Central memory CD4-positive, alpha-beta T cell (primary cell): ENCODE results near the gene SYNE3.

Experiments
- DNase-seq: peaks from one replicate; pipeline ENCODE4 v3.0.0; 2022
- total RNA-seq, 3 experiments: gene quantifications; one replicate each; lab custom pipeline; 2026; lab: John Stamatoyannopoulos, UW

The SYNE3 gene, protein sequence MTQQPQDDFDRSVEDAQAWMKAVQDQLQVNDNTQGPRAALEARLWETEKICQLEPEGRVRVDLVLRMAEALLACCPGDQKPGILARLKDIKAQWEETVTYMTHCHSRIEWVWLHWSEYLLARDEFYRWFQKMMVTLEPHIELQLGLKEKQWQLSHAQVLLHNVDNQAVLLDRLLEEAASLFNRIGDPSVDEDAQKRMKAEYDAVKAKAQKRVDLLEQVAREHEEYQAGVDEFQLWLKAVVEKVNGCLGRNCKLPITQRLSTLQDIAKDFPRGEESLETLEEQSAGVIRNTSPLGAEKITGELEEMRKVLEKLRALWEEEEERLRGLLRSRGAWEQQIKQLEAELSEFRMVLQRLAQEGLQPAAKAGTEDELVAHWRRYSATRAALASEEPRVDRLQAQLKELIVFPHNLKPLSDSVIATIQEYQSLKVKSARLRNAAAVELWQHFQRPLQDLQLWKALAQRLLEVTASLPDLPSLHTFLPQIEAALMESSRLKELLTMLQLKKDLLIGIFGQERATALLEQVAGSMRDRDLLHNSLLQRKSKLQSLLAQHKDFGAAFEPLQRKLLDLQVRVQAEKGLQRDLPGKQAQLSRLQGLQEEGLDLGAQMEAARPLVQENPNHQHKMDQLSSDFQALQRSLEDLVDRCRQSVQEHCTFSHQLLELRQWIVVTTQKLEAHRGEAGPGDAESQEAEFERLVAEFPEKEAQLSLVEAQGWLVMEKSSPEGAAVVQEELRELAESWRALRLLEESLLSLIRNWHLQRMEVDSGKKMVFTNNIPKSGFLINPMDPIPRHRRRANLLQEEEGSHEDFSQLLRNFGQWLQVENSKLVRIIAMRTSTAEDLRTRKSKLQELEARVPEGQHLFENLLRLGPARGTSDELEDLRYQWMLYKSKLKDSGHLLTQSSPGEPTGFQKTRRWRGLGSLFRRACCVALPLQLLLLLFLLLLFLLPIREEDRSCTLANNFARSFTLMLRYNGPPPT
- total RNA-seq: 27.6 to 384 (median 198) reads per million in 3 experiments

DNA sequence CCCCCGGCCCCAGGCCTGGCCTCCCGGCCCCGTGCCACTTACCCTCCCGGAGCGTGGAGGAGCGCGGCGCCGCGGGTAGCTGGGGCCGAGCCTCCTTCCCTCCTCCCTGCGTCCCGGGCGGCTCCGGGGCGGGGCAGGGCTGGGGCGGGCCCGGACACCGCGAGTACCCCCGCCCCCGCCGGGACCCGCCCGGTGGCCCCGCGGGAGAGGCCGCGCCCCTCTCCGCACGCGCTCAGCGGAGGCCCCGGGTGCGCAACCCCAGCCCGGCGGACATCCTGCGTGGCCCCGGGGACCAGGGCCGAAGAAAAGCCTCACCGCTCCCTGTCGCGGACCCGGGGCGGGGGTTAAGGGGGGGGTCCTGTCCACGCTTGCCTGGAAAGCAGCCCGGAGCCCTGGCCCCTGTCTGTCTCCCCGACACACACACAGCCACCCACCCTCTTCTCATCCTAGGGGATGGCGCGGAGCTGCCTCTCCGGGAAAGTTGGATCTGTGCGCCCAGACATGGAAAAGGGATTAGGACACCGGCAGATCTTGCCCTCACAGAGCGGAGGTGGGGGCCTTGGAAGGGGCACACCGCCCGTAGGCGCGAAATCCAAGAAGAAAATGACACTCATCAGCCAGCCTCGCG lies at the start of gene SYNE3:
Gene SYNE3, minus strand, starts transcription at position 97 of the 628 bp plus-strand sequence. CDS start 40,829 bp downstream, outside the sequence.
- peak; percentile 52 for DNase-seq

DNA sequence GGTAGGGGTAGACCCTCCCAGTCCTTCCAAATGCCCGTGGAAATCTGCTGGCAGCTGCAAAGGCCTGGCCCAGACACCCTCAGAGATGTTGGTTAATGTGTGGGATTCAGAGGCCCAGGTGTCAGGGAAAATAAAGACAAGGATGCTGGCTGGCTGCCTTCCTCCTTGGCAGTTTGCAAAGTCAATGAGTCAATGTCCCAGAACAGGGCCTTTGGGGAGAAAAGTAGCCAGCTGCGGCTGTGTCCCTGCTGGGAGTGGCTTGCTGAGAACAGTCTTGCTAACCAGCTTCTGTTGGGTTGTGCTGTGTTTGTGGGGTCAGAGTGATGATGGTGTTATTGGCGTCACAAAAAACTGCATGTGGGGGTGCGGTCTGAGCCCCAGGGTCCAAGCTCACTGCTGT lies 47.6 kb upstream of the SYNE3 start:
- DNase-seq: no peak

DNA sequence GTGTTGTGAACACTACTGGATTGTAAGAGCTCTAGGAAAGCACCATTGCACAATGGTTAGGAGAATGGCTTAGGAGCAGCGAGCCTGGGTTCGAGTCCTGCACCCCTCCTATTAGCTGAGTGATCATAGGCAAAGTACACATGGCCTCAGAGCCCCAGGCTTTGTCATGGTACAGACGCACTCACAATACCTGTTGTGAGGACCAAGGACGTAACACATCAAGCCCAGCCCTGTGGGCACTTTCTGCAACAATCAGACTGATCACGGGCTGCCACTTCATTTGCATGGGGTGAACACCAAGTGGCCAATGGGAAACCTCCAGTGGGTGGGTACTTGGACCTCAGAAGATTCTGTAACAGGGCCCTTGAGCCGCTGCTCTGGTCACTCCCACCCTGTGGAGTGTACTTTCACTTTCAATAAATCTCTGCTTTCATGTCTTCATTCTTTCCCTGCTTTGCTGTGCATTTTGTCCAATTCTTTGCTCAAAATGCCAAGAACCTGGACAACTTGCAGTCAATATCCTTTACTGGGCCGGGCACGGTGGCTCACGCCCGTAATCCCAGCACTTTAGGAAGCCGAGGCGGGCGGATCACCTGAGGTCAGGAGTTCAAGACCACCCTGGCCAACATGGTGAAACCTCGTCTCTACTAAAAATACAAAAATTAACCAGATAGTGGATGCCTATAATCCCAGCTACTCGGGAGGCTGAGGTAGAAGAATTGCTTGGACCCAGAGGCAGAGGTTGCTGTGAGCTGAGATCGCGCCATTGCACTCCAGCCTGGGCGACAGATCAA lies 46.6 kb upstream of the SYNE3 start:
- DNase-seq: no peak

DNA sequence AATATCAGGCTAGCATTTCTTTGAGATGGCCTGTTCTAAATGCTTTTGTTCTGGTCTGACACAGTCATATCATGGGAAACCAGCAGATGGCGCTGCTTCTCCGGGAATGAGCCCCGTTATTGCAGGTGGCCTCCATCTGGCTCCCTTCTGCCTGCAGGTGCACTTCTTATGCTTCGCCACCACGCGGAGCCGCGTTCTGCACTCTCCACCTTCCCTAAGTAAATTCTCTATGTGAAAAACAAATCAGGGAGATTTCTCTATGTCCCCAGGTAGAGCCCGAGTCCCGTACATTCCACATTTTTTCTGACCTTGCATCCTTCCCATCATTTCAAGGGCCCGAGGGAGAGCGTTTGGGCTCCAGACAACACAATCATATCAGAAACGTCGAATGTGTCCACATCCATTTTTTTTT lies 44.6 kb upstream of the SYNE3 start:
- DNase-seq: peak; percentile 68

DNA sequence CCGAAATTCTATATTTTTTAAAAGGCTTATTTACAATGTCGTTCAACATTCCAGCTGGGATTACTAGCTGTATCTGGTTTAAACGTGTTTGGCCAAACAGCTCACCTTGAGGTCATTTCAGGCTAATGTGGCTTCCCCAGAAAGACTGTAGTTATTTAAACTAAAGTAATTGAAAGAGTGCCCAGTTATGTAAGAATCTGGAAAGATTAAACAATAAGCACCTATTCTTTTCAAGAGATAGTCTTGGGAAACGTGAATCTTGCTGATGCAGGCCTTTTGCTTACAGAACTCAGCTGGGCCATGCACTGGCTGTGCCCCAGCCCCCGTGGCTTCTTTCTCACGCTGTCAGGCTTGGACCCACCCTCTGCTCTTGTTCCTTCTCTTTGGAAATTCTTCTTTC lies 42.8 kb upstream of the SYNE3 start:
- DNase-seq: no peak

DNA sequence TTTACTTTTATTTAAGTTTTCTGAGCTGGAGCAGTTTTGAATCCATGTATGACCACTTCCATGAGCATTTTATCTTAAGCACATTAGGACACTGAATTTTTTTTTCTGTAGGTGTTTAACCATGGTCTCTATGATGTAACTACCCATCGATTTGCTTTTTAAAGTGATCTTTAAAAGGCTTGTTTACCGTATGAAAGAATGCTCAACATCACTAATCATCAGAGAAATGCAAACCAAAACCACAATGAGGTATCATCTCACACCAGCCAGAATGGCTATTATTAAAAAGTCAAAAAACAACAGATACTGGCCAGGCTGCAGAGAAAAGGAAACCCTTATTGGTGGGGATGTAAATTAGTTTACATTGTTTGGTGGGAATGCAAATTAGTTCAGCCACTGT lies 41.4 kb upstream of the SYNE3 start:
- DNase-seq: no peak

DNA sequence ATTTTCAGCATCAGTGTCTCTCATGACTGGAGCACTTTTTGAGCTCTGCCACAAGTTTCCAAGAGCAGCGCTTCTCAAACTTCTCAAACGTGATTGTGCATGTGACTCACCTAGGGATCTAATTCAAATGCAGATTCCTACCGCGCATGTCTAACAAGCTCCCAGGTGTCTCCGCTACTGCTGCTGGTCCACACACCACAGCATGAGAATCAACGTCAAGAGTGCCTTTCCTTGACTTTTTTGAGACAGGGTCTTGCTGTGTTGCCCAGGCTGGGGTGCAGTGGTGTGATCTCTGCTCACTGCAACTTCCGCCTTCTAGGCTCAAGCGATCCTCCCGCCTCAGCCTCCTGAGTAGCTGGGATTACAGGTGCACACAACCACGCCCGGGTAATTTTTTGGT lies 40.8 kb upstream of the SYNE3 start:
- DNase-seq: no peak

DNA sequence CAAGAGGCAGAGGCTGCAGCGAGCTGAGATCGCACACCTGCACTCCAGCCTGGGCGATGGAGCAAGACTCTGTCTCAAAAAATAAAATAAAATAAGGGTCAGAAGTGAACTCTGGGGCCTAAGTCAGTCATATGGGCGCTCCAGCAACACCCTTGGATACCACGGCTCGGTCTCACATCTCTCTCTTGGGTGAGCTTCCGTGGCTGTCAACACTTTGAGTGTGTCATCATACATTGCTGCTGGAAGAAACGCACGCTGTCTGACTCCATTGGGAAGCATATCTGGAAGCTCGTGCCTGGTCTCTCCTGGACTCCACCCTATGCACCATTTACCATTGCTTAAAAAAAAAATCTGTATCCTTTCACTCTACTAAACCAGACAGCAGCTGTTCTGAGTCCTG lies 38.6 kb upstream of the SYNE3 start:
- DNase-seq: no peak

DNA sequence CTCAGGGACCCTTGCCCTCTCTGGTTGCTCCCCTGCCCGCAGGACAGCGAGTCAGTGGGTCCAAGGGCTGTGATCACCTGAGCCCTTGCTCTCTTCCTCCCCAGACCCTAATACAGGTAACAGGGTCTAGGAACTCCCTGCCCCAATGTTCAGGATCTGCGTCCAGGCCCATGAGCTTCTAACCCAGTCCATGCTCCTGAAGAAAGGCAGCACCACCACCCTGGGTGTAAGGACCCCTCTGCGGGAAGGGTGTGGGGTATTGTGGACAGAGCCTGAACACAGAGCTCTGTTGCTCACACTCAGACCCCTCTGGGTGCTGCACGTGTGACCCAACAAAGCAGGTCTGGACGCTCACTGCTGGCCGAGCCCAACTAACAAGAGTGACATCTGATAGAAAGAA lies 36.7 kb upstream of the SYNE3 start:
- DNase-seq: no peak

DNA sequence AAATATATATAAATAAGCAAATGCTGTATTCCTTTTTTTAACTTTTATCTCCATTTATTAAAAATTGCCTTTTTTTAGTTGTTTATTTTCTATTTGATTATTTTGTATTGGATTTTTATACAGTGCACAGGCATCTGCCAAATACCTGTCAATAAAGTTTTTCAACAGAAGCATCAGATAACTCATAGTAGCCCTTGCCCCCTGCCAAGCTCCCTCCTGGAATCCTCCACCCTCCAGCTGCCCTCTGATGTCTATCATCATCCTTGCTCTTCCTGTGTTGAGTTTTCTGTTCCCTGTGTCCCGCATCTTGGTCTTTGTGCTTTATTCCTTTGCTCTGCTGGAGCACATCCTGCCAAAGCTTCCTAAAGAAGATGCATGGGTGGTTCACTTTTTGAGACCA lies 35.0 kb upstream of the SYNE3 start:
- no peak for DNase-seq

DNA sequence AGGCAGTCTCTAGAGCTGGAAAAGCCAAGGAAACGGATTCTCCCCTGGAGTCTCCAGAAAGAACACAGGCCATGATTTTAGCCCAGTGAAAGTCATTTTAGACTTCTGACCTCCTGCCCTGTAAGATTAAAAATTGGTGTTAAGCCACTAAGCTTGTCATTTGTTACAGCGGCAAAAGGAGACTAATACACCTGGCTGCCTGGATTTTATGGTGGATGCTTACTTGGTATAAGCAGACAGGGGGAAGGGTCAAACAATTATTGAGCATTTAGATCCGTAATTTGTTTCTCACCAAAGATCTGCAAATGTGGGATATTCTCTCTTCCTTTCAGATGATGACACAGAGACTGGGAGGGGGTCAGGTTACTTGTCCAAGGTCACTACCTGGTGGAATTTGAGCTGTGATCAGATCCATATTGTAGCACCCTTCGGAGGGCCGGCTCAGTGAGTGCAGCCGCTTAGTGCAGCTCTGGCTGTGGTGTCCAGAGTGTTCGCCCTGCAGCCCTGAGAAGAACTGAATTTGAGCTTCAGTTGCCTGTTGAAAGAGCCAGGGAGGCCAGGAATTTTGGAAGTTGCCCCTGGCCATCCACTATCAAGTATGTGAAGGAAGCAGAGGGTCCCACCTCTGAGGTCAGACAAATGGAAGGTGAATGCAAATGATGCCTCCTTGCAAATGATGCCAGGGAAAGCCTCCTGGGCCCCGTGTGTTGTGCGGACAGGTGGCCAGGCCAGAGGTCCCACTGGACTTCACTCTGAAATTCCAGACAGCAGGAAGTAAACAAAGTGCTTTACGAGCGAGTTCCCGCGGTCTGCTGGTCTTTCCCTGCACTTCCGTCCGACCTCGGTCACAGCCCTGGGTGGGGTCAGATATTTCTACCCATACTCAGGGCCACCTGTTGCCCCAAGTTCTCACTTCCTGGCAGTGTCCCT lies 33.5 kb upstream of the SYNE3 start:
- no peak for DNase-seq

DNA sequence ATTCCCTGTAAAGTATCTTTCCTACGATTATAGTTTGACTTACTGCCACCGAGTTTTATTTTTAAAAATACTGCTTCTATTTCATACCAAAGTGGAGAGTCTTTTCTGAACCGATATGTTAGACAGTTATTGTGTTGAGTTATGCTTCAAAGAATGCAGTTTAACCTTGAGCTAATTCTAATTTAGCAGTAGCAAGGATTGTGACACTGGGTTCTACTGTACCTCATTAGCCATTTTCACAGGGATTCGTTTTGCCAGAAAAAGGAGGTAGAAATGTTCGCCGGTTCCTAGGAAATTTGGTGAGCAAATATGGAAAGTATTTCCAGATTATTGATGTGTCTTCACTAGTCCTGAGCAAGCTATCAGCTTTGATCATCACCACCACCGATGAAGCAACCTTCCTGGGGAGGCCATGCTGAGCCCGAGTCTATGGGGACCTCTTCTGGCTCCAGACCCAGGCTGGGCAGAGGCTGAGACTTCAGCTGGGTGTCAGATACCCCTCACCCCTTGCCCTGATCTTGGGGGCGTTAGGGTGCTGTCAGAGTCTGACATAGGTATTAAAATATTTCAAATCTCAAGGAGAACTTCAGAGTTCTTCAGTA lies 32.0 kb upstream of the SYNE3 start:
- DNase-seq: no peak

DNA sequence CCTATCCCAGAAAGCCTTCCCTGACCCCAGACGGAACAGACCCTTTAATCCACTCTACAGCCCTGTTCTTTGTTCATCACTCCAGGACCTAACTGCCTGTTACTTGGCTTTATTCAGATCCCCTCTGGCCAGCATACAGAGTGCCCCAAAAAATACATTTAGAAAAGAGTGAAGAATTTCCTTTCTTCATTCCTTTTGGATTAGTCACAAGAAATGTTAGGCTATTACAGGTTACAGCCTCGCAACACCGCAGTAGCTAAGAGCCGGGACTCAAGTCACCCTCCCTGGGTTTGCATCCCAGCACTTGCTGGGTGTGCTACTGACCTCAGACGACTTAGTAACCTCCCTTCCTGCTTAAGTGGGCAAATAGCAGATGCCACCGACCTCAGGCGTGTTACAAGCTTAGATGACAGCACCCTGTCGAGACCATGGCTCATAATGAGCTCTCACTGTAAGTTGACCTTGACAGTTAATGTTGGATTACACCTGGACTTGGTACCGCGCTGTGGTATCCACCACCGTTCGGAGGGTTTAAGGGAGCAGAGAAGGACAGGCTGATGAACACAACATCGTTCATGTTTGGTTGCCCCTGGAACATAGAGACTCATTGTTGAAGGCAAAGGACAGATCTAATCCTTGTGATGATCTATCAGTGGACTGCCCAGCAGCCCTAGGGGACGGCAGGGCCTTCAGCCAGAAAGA lies 31.3 kb upstream of the SYNE3 start:
- DNase-seq: no peak

DNA sequence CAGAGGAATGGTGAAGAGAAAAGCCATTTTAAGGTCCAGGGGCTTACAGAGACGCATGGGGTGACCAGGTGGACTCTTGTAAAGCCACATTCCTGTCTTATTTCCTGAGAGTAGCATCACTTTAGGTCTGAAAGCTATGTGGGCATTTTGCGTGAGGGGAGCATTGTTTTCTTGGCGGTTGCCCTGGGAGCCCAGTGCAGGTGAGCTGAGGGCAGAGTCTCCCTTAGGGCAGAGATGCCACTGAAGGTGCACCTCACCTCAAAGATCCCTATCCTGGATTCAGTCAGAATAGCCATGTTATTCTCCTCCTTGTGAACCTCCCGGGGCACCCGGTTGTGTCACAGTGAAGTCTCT lies 30.8 kb upstream of the SYNE3 start:
- DNase-seq: no peak

DNA sequence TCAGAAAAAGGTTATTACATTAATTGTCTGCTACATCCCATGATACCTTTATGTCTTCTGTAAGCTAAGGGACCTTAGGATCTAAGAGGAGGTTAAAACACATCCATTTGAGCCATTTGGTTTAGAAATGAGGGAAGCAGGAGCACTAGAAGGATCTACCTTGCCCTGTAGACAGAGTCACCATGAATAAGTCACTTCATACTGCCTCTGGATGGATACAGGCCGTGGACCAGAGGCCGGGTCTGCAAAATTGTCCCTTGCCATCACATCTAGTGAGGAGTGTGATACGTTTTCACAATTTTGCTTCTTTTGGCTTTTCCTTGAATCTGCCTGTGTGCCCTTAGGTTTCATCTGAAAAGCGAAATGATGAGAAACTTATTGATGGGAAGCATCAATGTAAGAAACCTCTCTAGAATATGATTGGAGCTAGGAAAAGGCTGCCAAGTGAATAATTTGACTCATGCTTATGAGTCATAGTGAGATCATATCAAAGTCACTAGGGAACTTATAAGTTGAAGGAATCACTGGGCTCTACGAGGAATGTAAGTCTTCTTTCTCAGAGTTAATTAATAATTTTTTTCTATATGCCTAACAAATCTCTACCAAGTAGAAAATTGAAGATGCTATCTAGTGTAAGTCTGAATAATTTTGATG lies 29.2 kb upstream of the SYNE3 start:
- DNase-seq: no peak

DNA sequence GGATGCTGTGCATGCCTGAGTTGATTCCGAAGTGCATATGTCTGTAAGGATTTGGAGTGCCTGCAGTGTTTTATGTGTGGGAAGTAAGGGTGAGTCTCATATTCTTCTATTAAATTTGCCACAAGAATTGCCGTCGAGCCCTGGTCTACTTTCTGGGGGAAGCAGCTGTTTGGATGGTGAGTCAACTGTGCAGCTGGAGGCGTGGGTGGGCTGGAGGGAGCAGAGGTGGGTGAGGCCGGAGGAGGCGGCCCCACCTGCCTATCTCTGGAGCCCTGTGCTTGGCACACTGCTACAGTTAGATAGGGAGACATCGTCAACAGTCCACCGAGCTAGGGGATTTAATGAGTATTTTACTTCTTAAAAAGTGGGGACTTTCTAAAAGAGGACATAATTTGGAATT lies 28.1 kb upstream of the SYNE3 start:
- DNase-seq: no peak

DNA sequence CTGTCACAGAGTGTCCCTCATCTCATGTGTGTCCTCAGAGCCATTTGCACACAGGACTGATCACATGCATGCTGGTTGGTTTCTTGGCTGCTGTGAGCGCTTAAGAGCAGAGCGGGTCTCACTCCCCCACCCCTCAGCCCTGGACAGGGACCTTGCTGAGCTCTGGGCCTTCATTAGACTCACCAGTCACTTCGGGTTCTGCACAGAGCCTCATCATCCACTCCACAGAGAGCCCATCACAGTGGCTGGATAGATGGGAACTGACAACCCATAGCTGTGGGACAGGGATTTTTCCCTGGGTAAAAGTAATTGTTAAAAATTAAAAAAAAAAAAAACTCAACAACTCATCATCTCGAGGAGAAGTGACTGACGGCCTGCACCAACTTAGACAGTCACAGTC lies 26.6 kb upstream of the SYNE3 start:
- DNase-seq: no peak

DNA sequence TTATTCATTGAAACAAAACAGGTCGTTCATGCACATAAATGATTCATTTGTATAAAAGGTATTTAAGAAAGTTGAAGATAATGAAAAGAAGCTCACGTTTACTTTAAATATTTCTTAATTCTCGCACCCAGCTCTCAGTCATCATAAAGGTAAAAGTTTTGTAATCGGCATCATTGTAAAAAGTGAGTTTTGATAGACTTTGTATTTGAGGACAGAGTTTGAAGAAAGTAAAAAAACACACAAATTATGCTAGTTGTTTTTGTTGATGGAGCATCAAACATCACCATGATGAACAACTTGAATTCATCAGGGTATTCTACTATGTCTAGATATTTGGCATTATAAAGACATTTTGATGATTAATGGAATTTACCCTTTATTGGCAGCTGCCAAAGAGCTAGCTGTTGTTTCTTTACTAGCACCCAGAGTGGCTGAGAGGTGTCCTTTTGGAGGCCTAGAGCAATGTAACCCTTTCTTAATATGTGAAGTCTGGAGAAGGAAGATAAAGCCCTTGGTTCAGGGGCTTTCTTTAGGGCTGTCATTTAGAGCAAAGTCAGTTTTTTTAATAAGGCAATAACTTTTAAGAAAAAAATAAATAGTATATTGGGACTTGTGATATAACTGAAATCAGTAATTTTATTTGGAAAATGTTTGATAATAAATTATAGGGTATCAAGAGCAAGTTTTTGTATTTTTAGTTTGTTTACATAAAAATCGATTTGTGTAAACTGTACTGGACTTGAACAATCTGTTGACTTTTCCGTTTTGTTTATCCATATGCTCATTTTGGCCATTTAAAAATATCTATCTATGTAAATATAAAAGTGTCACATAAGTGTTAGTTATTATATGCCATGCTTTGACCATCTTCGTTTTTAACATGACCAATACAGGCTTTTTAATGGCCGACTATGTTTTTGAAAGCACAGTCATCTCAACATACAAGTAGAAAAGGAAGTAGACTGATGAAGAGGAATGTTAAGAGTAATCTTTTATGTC lies 25.8 kb upstream of the SYNE3 start:
- DNase-seq: no peak
